ENCODE results near the gene COX20.

COX20 gene

GRCh38 chr1:244860914-244861610, 25.6 kb downstream of the COX20 start:
- peak overlapping the region; percentile 100 for H3K27ac ChIP-seq (ENCODE audit: low read depth, low read length)
- H3K9ac ChIP-seq (ENCODE audit: low read length in 5 of 5), result peak overlapping the region; percentile 80 to 99 (median 95)

GRCh38 chr1:244861683-244862082, 26.2 kb downstream of the COX20 start:
- Histone ChIP-seq H3K36me3 (ENCODE audit: control insufficient read depth in 5 of 5, insufficient read depth in 5 of 5, low read length in 5 of 5) (peaks cover 31 to 45% (median 41%) of the 10 kb centered on the region in 5 donors), H3K9ac (ENCODE audit: low read length in 5 of 5) (peak overlapping the region; percentile 80 to 99 (median 95)), H3K4me1 (ENCODE audit: control insufficient read depth in 5 of 5, insufficient read depth in 5 of 5, low read length in 5 of 5) (peaks cover 0 to 59% (median 46%) of the 10 kb centered on the region in 5 donors), H3K9me3 (ENCODE audit: control insufficient read depth in 5 of 5, low read length in 5 of 5) (no peaks in the 10 kb centered on the region), H3K4me3 (ENCODE audit: low read depth in 1 of 5, low read length in 5 of 5) (peak overlapping the region; percentile 90 to 100 (median 95)), H3K27ac (ENCODE audit: low read depth, low read length) (peak overlapping the region; percentile 100), H3K27me3 (ENCODE audit: control insufficient read depth in 5 of 5, insufficient read depth in 4 of 5, low read length in 5 of 5) (no peaks in the 10 kb centered on the region)

More at GRCh38 chr1:244860914-244861610, 25.6 kb downstream of the COX20 start:
- peaks cover 0 to 59% (median 49%) of the 10 kb centered on the region in 5 donors for H3K4me1 ChIP-seq (ENCODE audit: control insufficient read depth in 5 of 5, insufficient read depth in 5 of 5, low read length in 5 of 5)
- H3K9me3 ChIP-seq (ENCODE audit: control insufficient read depth in 5 of 5, low read length in 5 of 5), result no peaks in the 10 kb centered on the region
- peak overlapping the region; percentile 90 to 100 (median 95) for H3K4me3 ChIP-seq (ENCODE audit: low read depth in 1 of 5, low read length in 5 of 5)
- no peaks in the 10 kb centered on the region for H3K27me3 ChIP-seq (ENCODE audit: control insufficient read depth in 5 of 5, insufficient read depth in 4 of 5, low read length in 5 of 5)
- H3K36me3 ChIP-seq (ENCODE audit: control insufficient read depth in 5 of 5, insufficient read depth in 5 of 5, low read length in 5 of 5), result peaks cover 37 to 51% (median 47%) of the 10 kb centered on the region in 5 donors

GRCh38 chr1:244862354-244862698, 26.9 kb downstream of the COX20 start:
- Histone ChIP-seq H3K27ac (ENCODE audit: low read depth, low read length) (peak overlapping the region; percentile 100), H3K4me1 (ENCODE audit: control insufficient read depth in 5 of 5, insufficient read depth in 5 of 5, low read length in 5 of 5) (peaks cover 0 to 57% (median 46%) of the 10 kb centered on the region in 5 donors), H3K36me3 (ENCODE audit: control insufficient read depth in 5 of 5, insufficient read depth in 5 of 5, low read length in 5 of 5) (peaks cover 26 to 38% (median 35%) of the 10 kb centered on the region in 5 donors), H3K9ac (ENCODE audit: low read length in 5 of 5) (peak overlapping the region; percentile 80 to 99 (median 95)), H3K27me3 (ENCODE audit: control insufficient read depth in 5 of 5, insufficient read depth in 4 of 5, low read length in 5 of 5) (no peaks in the 10 kb centered on the region), H3K9me3 (ENCODE audit: control insufficient read depth in 5 of 5, low read length in 5 of 5) (no peaks in the 10 kb centered on the region), H3K4me3 (ENCODE audit: low read depth in 1 of 5, low read length in 5 of 5) (peak overlapping the region; percentile 90 to 100 (median 95))

GRCh38 chr1:244862699-244863490, 27.4 kb downstream of the COX20 start:
- Histone ChIP-seq H3K9me3 (ENCODE audit: control insufficient read depth in 5 of 5, low read length in 5 of 5) (no peaks in the 10 kb centered on the region), H3K27ac (ENCODE audit: low read depth, low read length) (peak overlapping the region; percentile 100), H3K27me3 (ENCODE audit: control insufficient read depth in 5 of 5, insufficient read depth in 4 of 5, low read length in 5 of 5) (no peaks in the 10 kb centered on the region), H3K4me1 (ENCODE audit: control insufficient read depth in 5 of 5, insufficient read depth in 5 of 5, low read length in 5 of 5) (peaks cover 0 to 51% (median 45%) of the 10 kb centered on the region in 5 donors), H3K9ac (ENCODE audit: low read length in 5 of 5) (peak overlapping the region; percentile 90 to 100 (median 98)), H3K4me3 (ENCODE audit: low read depth in 1 of 5, low read length in 5 of 5) (peak overlapping the region; percentile 91 to 100 (median 98)), H3K36me3 (ENCODE audit: control insufficient read depth in 5 of 5, insufficient read depth in 5 of 5, low read length in 5 of 5) (peaks cover 21 to 33% (median 29%) of the 10 kb centered on the region in 5 donors)

GRCh38 chr1:244863491-244864252, 28.2 kb downstream of the COX20 start:
- Histone ChIP-seq H3K27me3 (ENCODE audit: control insufficient read depth in 5 of 5, insufficient read depth in 4 of 5, low read length in 5 of 5) (no peaks in the 10 kb centered on the region), H3K36me3 (ENCODE audit: control insufficient read depth in 5 of 5, insufficient read depth in 5 of 5, low read length in 5 of 5) (peaks cover 13 to 25% (median 21%) of the 10 kb centered on the region in 5 donors), H3K4me3 (ENCODE audit: low read depth in 1 of 5, low read length in 5 of 5) (peak overlapping the region; percentile 73 to 100 (median 98)), H3K4me1 (ENCODE audit: control insufficient read depth in 5 of 5, insufficient read depth in 5 of 5, low read length in 5 of 5) (peaks cover 0 to 50% (median 42%) of the 10 kb centered on the region in 5 donors), H3K27ac (ENCODE audit: low read depth, low read length) (peak overlapping the region; percentile 96), H3K9ac (ENCODE audit: low read length in 5 of 5) (peak overlapping the region; percentile 92 to 100 (median 100)), H3K9me3 (ENCODE audit: control insufficient read depth in 5 of 5, low read length in 5 of 5) (no peaks in the 10 kb centered on the region)

- peak within 1 kb of the TSS; percentile 73 to 100 (median 98) for H3K4me3 ChIP-seq (ENCODE audit: low read depth in 1 of 5, low read length in 5 of 5)
- no peaks in the 10 kb centered on the region for H3K27me3 ChIP-seq (ENCODE audit: control insufficient read depth in 5 of 5, insufficient read depth in 4 of 5, low read length in 5 of 5)
- peak within 1 kb of the TSS; percentile 96 for H3K27ac ChIP-seq (ENCODE audit: low read depth, low read length)
- peaks cover 5 to 17% (median 14%) of the 10 kb centered on the region in 5 donors for H3K36me3 ChIP-seq (ENCODE audit: control insufficient read depth in 5 of 5, insufficient read depth in 5 of 5, low read length in 5 of 5)
- H3K4me1 ChIP-seq (ENCODE audit: control insufficient read depth in 5 of 5, insufficient read depth in 5 of 5, low read length in 5 of 5), result peaks cover 0 to 43% (median 37%) of the 10 kb centered on the region in 5 donors
- H3K9me3 ChIP-seq (ENCODE audit: control insufficient read depth in 5 of 5, low read length in 5 of 5), result no peaks in the 10 kb centered on the region
- peak within 1 kb of the TSS; percentile 92 to 100 (median 100) for H3K9ac ChIP-seq (ENCODE audit: low read length in 5 of 5)
Measured at GRCh38 chr1:244864253-244865027, 29.0 kb downstream of the COX20 start, which contains the start of gene HNRNPU. TSS of gene HNRNPU (minus strand) at chr1:244864543. CDS start at chr1:244864307, 236 bp downstream.

GRCh38 chr1:244865028-244865371, 29.5 kb downstream of the COX20 start:
- Histone ChIP-seq H3K27ac (ENCODE audit: low read depth, low read length) (peak overlapping the region; percentile 96), H3K9ac (ENCODE audit: low read length in 5 of 5) (peak overlapping the region; percentile 79 to 100 (median 94)), H3K4me3 (ENCODE audit: low read depth in 1 of 5, low read length in 5 of 5) (peak overlapping the region; percentile 73 to 100 (median 98))

GRCh38 chr1:244865820-244866219, 30.4 kb downstream of the COX20 start:
- Histone ChIP-seq H3K36me3 (ENCODE audit: control insufficient read depth in 5 of 5, insufficient read depth in 5 of 5, low read length in 5 of 5) (peaks cover 0 to 4% (median 0%) of the 10 kb centered on the region in 5 donors), H3K4me3 (ENCODE audit: low read depth in 1 of 5, low read length in 5 of 5) (no peak overlapping the region), H3K4me1 (ENCODE audit: control insufficient read depth in 5 of 5, insufficient read depth in 5 of 5, low read length in 5 of 5) (peaks cover 0 to 30% (median 23%) of the 10 kb centered on the region in 5 donors), H3K27ac (ENCODE audit: low read depth, low read length) (peak overlapping the region; percentile 96), H3K27me3 (ENCODE audit: control insufficient read depth in 5 of 5, insufficient read depth in 4 of 5, low read length in 5 of 5) (no peaks in the 10 kb centered on the region), H3K9me3 (ENCODE audit: control insufficient read depth in 5 of 5, low read length in 5 of 5) (no peaks in the 10 kb centered on the region), H3K9ac (ENCODE audit: low read length in 5 of 5) (peak overlapping the region in 1 of 5 donors; percentile 13)

More at GRCh38 chr1:244865028-244865371, 29.5 kb downstream of the COX20 start:
- no peaks in the 10 kb centered on the region for H3K9me3 ChIP-seq (ENCODE audit: control insufficient read depth in 5 of 5, low read length in 5 of 5)
- peaks cover 0 to 38% (median 32%) of the 10 kb centered on the region in 5 donors for H3K4me1 ChIP-seq (ENCODE audit: control insufficient read depth in 5 of 5, insufficient read depth in 5 of 5, low read length in 5 of 5)
- H3K27me3 ChIP-seq (ENCODE audit: control insufficient read depth in 5 of 5, insufficient read depth in 4 of 5, low read length in 5 of 5), result no peaks in the 10 kb centered on the region
- H3K36me3 ChIP-seq (ENCODE audit: control insufficient read depth in 5 of 5, insufficient read depth in 5 of 5, low read length in 5 of 5), result peaks cover 3 to 11% (median 8%) of the 10 kb centered on the region in 5 donors

- no peak overlapping the region for H3K27ac ChIP-seq (ENCODE audit: low read depth, low read length)
Measured at GRCh38 chr1:244866355-244866754, 30.9 kb downstream of the COX20 start.

More at GRCh38 chr1:244866355-244866754, 30.9 kb downstream of the COX20 start:
- H3K9ac ChIP-seq (ENCODE audit: low read length in 5 of 5), result peak overlapping the region in 1 of 5 donors; percentile 13
- no peaks in the 10 kb centered on the region for H3K36me3 ChIP-seq (ENCODE audit: control insufficient read depth in 5 of 5, insufficient read depth in 5 of 5, low read length in 5 of 5)
- no peak overlapping the region for H3K4me3 ChIP-seq (ENCODE audit: low read depth in 1 of 5, low read length in 5 of 5)
- no peaks in the 10 kb centered on the region for H3K9me3 ChIP-seq (ENCODE audit: control insufficient read depth in 5 of 5, low read length in 5 of 5)
- H3K4me1 ChIP-seq (ENCODE audit: control insufficient read depth in 5 of 5, insufficient read depth in 5 of 5, low read length in 5 of 5), result peaks cover 0 to 25% (median 18%) of the 10 kb centered on the region in 5 donors
- no peaks in the 10 kb centered on the region for H3K27me3 ChIP-seq (ENCODE audit: control insufficient read depth in 5 of 5, insufficient read depth in 4 of 5, low read length in 5 of 5)
